ENCODE results near the gene TMOD2. TPM values are rescaled to one million over a fixed set of nuclear protein-coding genes. Genes with fewer than 3 reads are reported as not detected.
A peak's percentile ranks its signal among the peaks of the same experiment; 100 is the strongest.

The TMOD2 gene
- total RNA-seq, 2 donors from 2014 or later = 2.4 to 8.9 TPM

GRCh38 chr15:51737522-51738305 is 13.7 kb upstream of the TMOD2 start, which contains the start of gene LYSMD2:
Gene LYSMD2, minus strand, starts transcription at chr15:51737655. Its CDS starts 33 bp downstream, at chr15:51737622.
- intact Hi-C loops (cut with DNase I) = no loop called here
- DNase-seq (ENCODE audit: low spot score) = peak; percentile 75
- H3K27me3 ChIP-seq (replicated peaks; ENCODE audit: insufficient read depth) = no peaks in the 10 kb centered on the region
- peak within 1 kb of the TSS; percentile 70 to 91 for H3K4me3 ChIP-seq
- H3K36me3 ChIP-seq = no peaks in the 10 kb centered on the region
- H3K4me1 ChIP-seq (replicated peaks) = no peaks in the 10 kb centered on the region
- no peaks in the 10 kb centered on the region for H3K9me3 ChIP-seq
- peak within 1 kb of the TSS; percentile 65 to 86 for H3K27ac ChIP-seq
- under 1% methylated on average over 47 of the region's 67 CpGs for WGBS
- TF ChIP-seq POLR2A (IDR thresholded peaks at IDR 0.05) (peak; percentile 36), POLR2AphosphoS5 (IDR thresholded peaks at IDR 0.05) (peak; percentile 8), CTCF (IDR thresholded peaks at IDR 0.05) (no peak)

GRCh38 chr15:51738553-51738952 is 12.8 kb upstream of the TMOD2 start:
- no peak for DNase-seq (ENCODE audit: low spot score)
- no peak for TF ChIP-seq POLR2A (IDR thresholded peaks at IDR 0.05)
- no peak for TF ChIP-seq CTCF (IDR thresholded peaks at IDR 0.05)
- no peak for TF ChIP-seq POLR2AphosphoS5 (IDR thresholded peaks at IDR 0.05)
- no peaks in the 10 kb centered on the region for H3K27me3 ChIP-seq (replicated peaks; ENCODE audit: insufficient read depth)
- H3K9me3 ChIP-seq = no peaks in the 10 kb centered on the region
- H3K4me3 ChIP-seq = no peak overlapping the region
- H3K36me3 ChIP-seq = no peaks in the 10 kb centered on the region
- intact Hi-C loops (cut with DNase I) = no loop called here
- peak overlapping the region; percentile 65 to 86 for H3K27ac ChIP-seq
- WGBS = 61% methylated on average over 2 of the region's 2 CpGs
- no peaks in the 10 kb centered on the region for H3K4me1 ChIP-seq (replicated peaks)

GRCh38 chr15:51739061-51739712 is 12.2 kb upstream of the TMOD2 start:
- WGBS = 72% methylated on average over 2 of the region's 2 CpGs
- intact Hi-C loops (cut with DNase I) = no loop called here

GRCh38 chr15:51749307-51749706 is 2.1 kb upstream of the TMOD2 start:
- intact Hi-C loops (cut with DNase I) = no loop called here

More at GRCh38 chr15:51739061-51739712, 12.2 kb upstream of the TMOD2 start:
- Histone ChIP-seq H3K4me1 (replicated peaks) (no peaks in the 10 kb centered on the region), H3K27me3 (replicated peaks; ENCODE audit: insufficient read depth) (no peaks in the 10 kb centered on the region), H3K4me3 (no peak overlapping the region), H3K27ac (no peak overlapping the region), H3K9me3 (no peaks in the 10 kb centered on the region), H3K36me3 (no peaks in the 10 kb centered on the region)
- no peak for TF ChIP-seq POLR2AphosphoS5 (IDR thresholded peaks at IDR 0.05)
- no peak for TF ChIP-seq CTCF (IDR thresholded peaks at IDR 0.05)
- TF ChIP-seq POLR2A (IDR thresholded peaks at IDR 0.05) = no peak
- DNase-seq (ENCODE audit: low spot score) = no peak

More at GRCh38 chr15:51749307-51749706, 2.1 kb upstream of the TMOD2 start:
- H3K27ac ChIP-seq = no peak overlapping the region
- no peaks in the 10 kb centered on the region for H3K27me3 ChIP-seq (replicated peaks; ENCODE audit: insufficient read depth)
- H3K4me1 ChIP-seq (replicated peaks) = no peaks in the 10 kb centered on the region
- 91% methylated on average over 5 of the region's 5 CpGs for WGBS
- H3K9me3 ChIP-seq = no peaks in the 10 kb centered on the region
- no peak for DNase-seq (ENCODE audit: low spot score)
- no peak overlapping the region for H3K4me3 ChIP-seq
- H3K36me3 ChIP-seq = no peaks in the 10 kb centered on the region
- TF ChIP-seq POLR2A (IDR thresholded peaks at IDR 0.05) (no peak), CTCF (IDR thresholded peaks at IDR 0.05) (no peak), POLR2AphosphoS5 (IDR thresholded peaks at IDR 0.05) (no peak)
